Activated naive CD8-positive, alpha-beta T cell (primary cell): ENCODE results near the gene SPAAR.
A peak's percentile ranks its signal among the peaks of the same experiment; 100 is the strongest.
"Not testable (repeated sequence)": the region's sequence is repeated elsewhere in the genome, so short reads cannot be mapped to it uniquely, and the experiment has no call there.

ENCODE experiments used
- H3K27ac Mint-ChIP-seq: one replicate; pipeline ENCODE4 v1.8.0; 2021; ENCODE audit warnings: mixed read lengths
- H3K27me3 Mint-ChIP-seq: one replicate; pipeline ENCODE4 v1.8.0; 2021; ENCODE audit warnings: mixed read lengths
- H3K36me3 Mint-ChIP-seq: one replicate; pipeline ENCODE4 v1.8.0; 2021; ENCODE audit warnings: mixed read lengths
- H3K4me1 Mint-ChIP-seq: one replicate; pipeline ENCODE4 v1.8.0; 2021; ENCODE audit warnings: low read depth, mixed read lengths
- H3K4me3 Mint-ChIP-seq: one replicate; pipeline ENCODE4 v1.8.0; 2021; ENCODE audit warnings: mild to moderate bottlenecking, mixed read lengths
- H3K9me3 Mint-ChIP-seq: one replicate; pipeline ENCODE4 v1.8.0; 2021; ENCODE audit warnings: low read depth, mixed read lengths

SPAAR gene

GRCh38 chr9:35891646-35892045, 17.6 kb upstream of the SPAAR start:
- Mint-ChIP-seq H3K27me3 (peaks cover 7% of the 10 kb centered on the region), H3K4me1 (no peaks in the 10 kb centered on the region), H3K9me3 (no peaks in the 10 kb centered on the region), H3K27ac (no peak overlapping the region), H3K4me3 (no peak overlapping the region), H3K36me3 (no peaks in the 10 kb centered on the region)

GRCh38 chr9:35892051-35892450, 17.2 kb upstream of the SPAAR start:
- H3K4me3 Mint-ChIP-seq, result no peak overlapping the region
- H3K36me3 Mint-ChIP-seq, result no peaks in the 10 kb centered on the region
- H3K9me3 Mint-ChIP-seq, result no peaks in the 10 kb centered on the region
- no peak overlapping the region for H3K27ac Mint-ChIP-seq
- H3K27me3 Mint-ChIP-seq, result peaks cover 7% of the 10 kb centered on the region
- H3K4me1 Mint-ChIP-seq, result no peaks in the 10 kb centered on the region

DNA sequence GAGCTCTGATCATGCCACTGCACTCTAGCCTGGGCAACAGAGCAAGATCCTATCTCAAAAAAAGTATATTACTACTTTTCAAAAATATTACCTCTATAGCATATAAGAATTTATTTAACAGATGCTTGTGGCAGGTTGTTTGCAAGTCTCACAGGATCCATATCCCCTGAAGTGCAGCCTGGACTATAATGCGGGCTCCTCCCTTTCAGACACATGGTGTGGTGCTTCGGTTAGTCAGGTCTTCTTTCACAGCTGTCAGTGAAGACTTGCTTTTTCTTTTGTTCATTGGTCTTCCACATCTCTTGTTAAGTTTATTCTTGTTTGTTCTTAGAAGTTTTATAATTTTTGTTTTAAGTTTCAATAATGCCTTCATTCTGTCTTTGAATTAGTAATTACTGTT, 12.7 kb upstream of the SPAAR start:
- H3K36me3 Mint-ChIP-seq, result no peaks in the 10 kb centered on the region
- no peaks in the 10 kb centered on the region for H3K4me1 Mint-ChIP-seq
- no peaks in the 10 kb centered on the region for H3K9me3 Mint-ChIP-seq
- no peak overlapping the region for H3K27ac Mint-ChIP-seq
- peaks cover 7% of the 10 kb centered on the region for H3K27me3 Mint-ChIP-seq
- no peak overlapping the region for H3K4me3 Mint-ChIP-seq

DNA sequence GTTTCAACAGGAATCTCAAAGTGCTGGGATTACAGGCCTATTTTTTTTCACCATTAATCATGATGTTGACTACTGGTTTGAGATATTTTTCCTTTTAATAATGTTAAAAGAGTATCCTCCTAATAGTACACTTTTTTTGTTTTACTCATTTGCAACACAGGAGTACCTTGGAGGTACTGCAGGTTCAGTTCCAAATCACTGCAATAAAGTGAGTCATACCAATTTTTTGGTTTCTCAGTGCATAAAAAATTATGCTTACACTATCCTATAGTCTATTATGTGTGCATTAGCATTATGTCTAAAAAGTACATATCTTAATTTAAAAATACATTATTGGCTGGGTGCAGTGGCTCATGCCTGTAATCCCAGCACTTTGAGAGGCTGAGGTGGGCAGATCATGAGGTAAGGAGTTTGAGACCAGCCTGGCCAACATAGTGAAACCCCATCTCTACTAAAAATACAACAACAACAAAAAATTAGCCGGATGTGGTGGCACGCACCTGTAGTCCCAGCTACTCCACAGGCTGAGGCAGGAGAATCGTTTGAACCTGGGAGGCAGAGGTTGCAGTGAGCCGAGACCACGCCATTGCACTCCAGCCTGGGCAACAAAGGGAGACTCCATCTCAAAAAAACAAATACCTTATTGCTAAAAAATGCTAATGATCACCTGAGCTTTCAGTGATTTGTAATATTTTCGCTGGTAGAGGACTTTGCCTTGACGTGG, 11.8 kb upstream of the SPAAR start:
- not testable (repeated sequence) for H3K27me3 Mint-ChIP-seq, H3K4me3 Mint-ChIP-seq, H3K9me3 Mint-ChIP-seq, H3K36me3 Mint-ChIP-seq, H3K4me1 Mint-ChIP-seq, H3K27ac Mint-ChIP-seq

DNA sequence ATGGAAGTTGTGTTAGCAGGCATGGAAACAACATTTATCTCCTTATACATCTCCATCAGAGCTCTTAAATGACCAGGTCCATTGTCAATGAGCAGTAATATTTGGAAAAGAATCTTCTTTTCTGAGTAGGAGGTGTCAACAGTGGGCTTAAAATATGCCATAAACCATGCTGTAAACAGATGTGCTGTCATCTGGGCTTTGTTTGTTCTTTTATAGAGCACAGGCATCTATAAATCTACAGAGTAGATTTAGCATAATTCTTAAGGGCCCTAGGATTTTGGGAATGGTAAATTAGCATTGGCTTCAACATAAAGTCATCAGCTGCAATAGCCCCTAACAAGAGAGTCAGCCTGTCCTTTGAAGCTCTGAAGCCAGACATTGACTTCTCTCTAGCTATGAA, 11.0 kb upstream of the SPAAR start:
- no peak overlapping the region for H3K4me3 Mint-ChIP-seq
- no peaks in the 10 kb centered on the region for H3K9me3 Mint-ChIP-seq
- H3K4me1 Mint-ChIP-seq, result peaks cover 3% of the 10 kb centered on the region
- no peaks in the 10 kb centered on the region for H3K36me3 Mint-ChIP-seq
- H3K27ac Mint-ChIP-seq, result no peak overlapping the region
- H3K27me3 Mint-ChIP-seq, result peaks cover 7% of the 10 kb centered on the region

GRCh38 chr9:35899021-35899420, 10.3 kb upstream of the SPAAR start:
- Mint-ChIP-seq H3K9me3 (no peaks in the 10 kb centered on the region), H3K4me1 (peaks cover 3% of the 10 kb centered on the region), H3K36me3 (no peaks in the 10 kb centered on the region), H3K4me3 (no peak overlapping the region), H3K27ac (no peak overlapping the region), H3K27me3 (peaks cover 4% of the 10 kb centered on the region)

DNA sequence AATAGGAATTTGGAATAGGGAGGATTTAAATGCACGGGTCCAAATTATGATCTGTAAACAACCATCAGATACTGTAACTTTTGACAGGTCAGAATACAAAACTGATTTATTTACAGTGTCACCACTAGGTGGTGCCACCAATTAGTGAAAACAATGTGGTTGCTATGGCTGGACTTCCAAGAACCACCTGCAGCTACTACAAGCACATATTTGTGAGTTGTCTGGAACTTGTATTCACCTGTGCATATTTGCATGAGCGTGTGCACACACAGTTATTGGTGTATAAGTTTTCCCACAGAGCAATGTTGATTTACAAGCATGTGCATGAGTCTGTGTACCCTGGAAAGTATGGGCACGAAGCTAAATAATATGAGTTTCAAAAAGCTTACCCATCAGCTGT, 6.2 kb upstream of the SPAAR start:
- Mint-ChIP-seq H3K27ac (no peak overlapping the region), H3K4me3 (no peak overlapping the region)

GRCh38 chr9:35904338-35904737, 5.0 kb upstream of the SPAAR start:
- Mint-ChIP-seq H3K27ac (no peak overlapping the region), H3K9me3 (no peaks in the 10 kb centered on the region), H3K36me3 (no peaks in the 10 kb centered on the region), H3K27me3 (peaks cover 1% of the 10 kb centered on the region), H3K4me1 (peaks cover 30% of the 10 kb centered on the region), H3K4me3 (no peak overlapping the region)

More for the DNA sequence above, 6.2 kb upstream of the SPAAR start:
- Mint-ChIP-seq H3K4me1 (peaks cover 18% of the 10 kb centered on the region), H3K27me3 (peaks cover 1% of the 10 kb centered on the region), H3K36me3 (no peaks in the 10 kb centered on the region), H3K9me3 (no peaks in the 10 kb centered on the region)

GRCh38 chr9:35905051-35905781, 4.1 kb upstream of the SPAAR start:
- Mint-ChIP-seq H3K4me1 (peaks cover 37% of the 10 kb centered on the region), H3K27ac (no peak overlapping the region), H3K4me3 (no peak overlapping the region), H3K9me3 (no peaks in the 10 kb centered on the region), H3K27me3 (peaks cover 1% of the 10 kb centered on the region), H3K36me3 (no peaks in the 10 kb centered on the region)

DNA sequence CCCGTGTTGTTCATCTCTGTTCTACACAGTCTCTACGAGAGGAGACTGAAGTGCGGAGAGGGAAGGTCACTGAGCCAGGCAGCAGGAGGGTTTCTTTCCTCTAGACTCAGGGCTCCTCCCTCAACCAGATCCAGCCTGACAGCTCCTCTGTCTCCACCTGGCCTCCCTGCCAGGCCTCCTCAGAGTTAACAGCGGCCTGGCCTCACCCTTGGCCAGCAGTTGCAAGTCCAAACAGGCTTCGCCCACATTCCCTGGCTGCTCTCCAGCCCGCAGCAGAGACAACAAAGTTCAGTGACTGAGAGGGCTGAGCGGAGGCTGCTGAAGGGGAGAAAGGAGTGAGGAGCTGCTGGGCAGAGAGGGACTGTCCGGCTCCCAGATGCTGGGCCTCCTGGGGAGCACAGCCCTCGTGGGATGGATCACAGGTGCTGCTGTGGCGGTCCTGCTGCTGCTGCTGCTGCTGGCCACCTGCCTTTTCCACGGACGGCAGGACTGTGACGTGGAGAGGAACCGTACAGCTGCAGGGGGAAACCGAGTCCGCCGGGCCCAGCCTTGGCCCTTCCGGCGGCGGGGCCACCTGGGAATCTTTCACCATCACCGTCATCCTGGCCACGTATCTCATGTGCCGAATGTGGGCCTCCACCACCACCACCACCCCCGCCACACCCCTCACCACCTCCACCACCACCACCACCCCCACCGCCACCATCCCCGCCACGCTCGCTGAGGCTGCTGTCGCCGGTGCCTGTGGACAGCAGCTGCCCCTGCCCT, 3.2 kb upstream of the SPAAR start, which contains the start of gene HRCT1:
HRCT1 (plus strand) TSS at position 291 of the 768 bp plus-strand sequence; CDS start at position 377, 86 bp downstream.
- Mint-ChIP-seq H3K4me1 (peaks cover 45% of the 10 kb centered on the region), H3K36me3 (no peaks in the 10 kb centered on the region), H3K27ac (no peak within 1 kb of the TSS), H3K27me3 (peaks cover 1% of the 10 kb centered on the region), H3K9me3 (no peaks in the 10 kb centered on the region), H3K4me3 (no peak within 1 kb of the TSS)

GRCh38 chr9:35906923-35907699, 2.2 kb upstream of the SPAAR start:
- Mint-ChIP-seq H3K27me3 (no peaks in the 10 kb centered on the region), H3K36me3 (no peaks in the 10 kb centered on the region), H3K9me3 (no peaks in the 10 kb centered on the region), H3K4me1 (peaks cover 54% of the 10 kb centered on the region), H3K4me3 (no peak overlapping the region), H3K27ac (no peak overlapping the region)

- Mint-ChIP-seq H3K4me1 (peaks cover 59% of the 10 kb centered on the region), H3K9me3 (no peaks in the 10 kb centered on the region), H3K27ac (no peak overlapping the region), H3K27me3 (no peaks in the 10 kb centered on the region), H3K36me3 (no peaks in the 10 kb centered on the region), H3K4me3 (peak overlapping the region; percentile 23)
Measured at GRCh38 chr9:35907711-35908503, 1.4 kb upstream of the SPAAR start.

- Mint-ChIP-seq H3K27me3 (no peaks in the 10 kb centered on the region), H3K27ac (peak overlapping the region; percentile 72), H3K4me1 (peaks cover 55% of the 10 kb centered on the region), H3K36me3 (no peaks in the 10 kb centered on the region), H3K9me3 (no peaks in the 10 kb centered on the region), H3K4me3 (no peak overlapping the region)
Measured at GRCh38 chr9:35908504-35909125, 675 bp upstream of the SPAAR start.
